Karpas-422 (cell line): ENCODE results near the gene ZNF775. TPM values are rescaled to one million over a fixed set of nuclear protein-coding genes. Genes with fewer than 3 reads are reported as not detected.

ENCODE experiments used
- DNase-seq: peaks from one replicate; pipeline ENCODE4 v3.0.0-alpha.2; 2015
- H2AFZ ChIP-seq: fragments of 200-600 bp; sonication (generic); 2 replicates; pipeline ENCODE4 v1.6.1; 2014; ENCODE audit warnings: antibody characterized with exemption, low read length, mixed read lengths
- H3K27ac ChIP-seq: fragments of 200-600 bp; sonication (generic); 2 replicates; pipeline ENCODE4 v1.5.1; 2014; ENCODE audit warnings: mild to moderate bottlenecking, low read length, moderate library complexity
- H3K27me3 ChIP-seq: fragments of 200-600 bp; sonication (generic); 2 replicates; pipeline ENCODE4 v1.6.1; 2014; ENCODE audit warnings: low read length, mixed read lengths
- H3K36me3 ChIP-seq: fragments of 200-600 bp; sonication (generic); 2 replicates; pipeline ENCODE4 v1.6.1; 2014; ENCODE audit warnings: low read length, mixed read lengths; ENCODE audit not compliant: insufficient read depth
- H3K4me1 ChIP-seq: fragments of 200-600 bp; sonication (generic); 2 replicates; pipeline ENCODE4 v1.6.1; 2014; ENCODE audit warnings: mild to moderate bottlenecking, low read length, mixed read lengths
- H3K4me2 ChIP-seq: fragments of 200-600 bp; sonication (generic); 2 replicates; pipeline ENCODE4 v1.6.1; 2014; ENCODE audit warnings: low read length, low read depth, mild to moderate bottlenecking; ENCODE audit not compliant: poor library complexity, severe bottlenecking
- H3K4me3 ChIP-seq: fragments of 200-600 bp; sonication (generic); 2 replicates; pipeline ENCODE4 v1.5.1; 2014; ENCODE audit warnings: mild to moderate bottlenecking, antibody characterized with exemption, low read length, mixed read lengths
- H3K79me2 ChIP-seq: fragments of 200-600 bp; sonication (generic); 2 replicates; pipeline ENCODE4 v1.6.1; 2014; ENCODE audit warnings: mild to moderate bottlenecking, low read length, mixed read lengths
- H3K9ac ChIP-seq: fragments of 200-600 bp; sonication (generic); 2 replicates; pipeline ENCODE4 v1.6.0; 2014; ENCODE audit warnings: low read length
- H3K9me2 ChIP-seq: fragments of 200-600 bp; sonication (generic), shearing (Covaris generic); replicated peaks from 2 replicates; pipeline ENCODE4 v1.6.0; 2014; ENCODE audit warnings: mild to moderate bottlenecking, low read length, moderate library complexity; ENCODE audit not compliant: insufficient read depth
- H3K9me3 ChIP-seq: fragments of 300-700, 200-600 bp; sonication (generic); 2 replicates; pipeline ENCODE4 v1.6.1; 2014; ENCODE audit warnings: low read length, mixed read lengths
- H4K20me1 ChIP-seq: fragments of 200-600 bp; sonication (generic); 2 replicates; pipeline ENCODE4 v1.6.1; 2014; ENCODE audit warnings: mild to moderate bottlenecking, antibody characterized with exemption, low read length, low read depth; ENCODE audit not compliant: insufficient read depth
- total RNA-seq: library from RNA; depleted of rRNA; stranded (reverse); fragments of >200 nt; shearing (Covaris generic); gene quantifications from 2 replicates; pipeline ENCODE4 v1.2.3, GENCODE V29; 2014; ENCODE audit warnings: low replicate concordance

The ZNF775 gene
- total RNA-seq, 1 experiment from 2014 or later, result 1.5 TPM

DNA sequence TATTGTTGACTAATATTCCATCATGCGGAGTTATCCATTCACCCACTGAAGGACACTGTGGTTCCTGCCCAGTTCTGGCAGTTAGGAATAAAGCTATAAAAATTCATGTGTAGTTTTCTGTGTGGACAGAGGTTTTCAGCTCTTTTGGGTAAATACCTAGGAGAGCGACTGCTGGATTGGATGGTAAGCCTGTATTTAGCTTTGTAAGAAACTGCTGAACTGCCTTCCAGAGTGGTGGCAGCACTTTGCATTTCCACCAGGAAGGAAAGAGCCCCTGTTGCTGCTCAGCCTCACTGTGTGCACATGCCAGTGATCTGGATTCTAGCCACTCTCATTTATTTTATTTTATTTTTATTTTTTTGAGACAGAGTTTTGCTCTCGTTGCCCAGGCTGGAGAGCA is 14.2 kb downstream of the ZNF775 start:
- DNase-seq, result no peak
- Histone ChIP-seq H3K79me2 (no peaks in the 10 kb centered on the region), H4K20me1 (peaks cover 4% of the 10 kb centered on the region; the same call in 1 of the 2 replicates), H3K9me2 (no peaks in the 10 kb centered on the region), H3K9me3 (no peaks in the 10 kb centered on the region), H3K4me2 (no peak overlapping the region), H3K36me3 (no peaks in the 10 kb centered on the region), H2AFZ (no peak overlapping the region), H3K27ac (no peak overlapping the region), H3K4me3 (no peak overlapping the region), H3K9ac (no peak overlapping the region), H3K27me3 (no peaks in the 10 kb centered on the region), H3K4me1 (no peaks in the 10 kb centered on the region)

DNA sequence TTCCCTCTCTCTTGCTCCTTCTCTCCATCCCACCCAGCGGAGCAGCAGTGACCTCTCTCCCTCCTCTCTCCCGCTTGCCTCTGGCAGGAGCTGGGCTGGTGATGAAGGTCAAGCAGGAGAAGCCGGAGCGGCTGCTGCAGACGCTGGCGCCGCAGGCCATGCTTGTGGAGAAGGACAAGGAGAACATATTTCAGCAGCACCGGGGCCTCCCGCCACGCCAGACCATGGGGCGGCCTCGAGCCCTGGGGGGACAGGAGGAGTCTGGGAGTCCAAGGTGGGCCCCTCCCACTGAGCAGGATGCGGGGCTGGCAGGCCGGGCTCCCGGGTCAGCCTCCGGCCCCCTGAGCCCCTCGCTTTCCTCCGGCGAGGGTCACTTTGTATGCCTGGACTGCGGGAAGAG is 17.3 kb downstream of the ZNF775 start:
- Histone ChIP-seq H3K36me3 (no peaks in the 10 kb centered on the region), H3K9me3 (no peaks in the 10 kb centered on the region), H3K9me2 (no peaks in the 10 kb centered on the region), H3K27ac (no peak overlapping the region), H2AFZ (no peak overlapping the region), H3K79me2 (no peaks in the 10 kb centered on the region), H3K27me3 (no peaks in the 10 kb centered on the region), H3K4me1 (no peaks in the 10 kb centered on the region), H3K4me2 (no peak overlapping the region), H3K9ac (no peak overlapping the region), H3K4me3 (no peak overlapping the region), H4K20me1 (peaks cover 4% of the 10 kb centered on the region; the same call in 1 of the 2 replicates)
- no peak for DNase-seq

DNA sequence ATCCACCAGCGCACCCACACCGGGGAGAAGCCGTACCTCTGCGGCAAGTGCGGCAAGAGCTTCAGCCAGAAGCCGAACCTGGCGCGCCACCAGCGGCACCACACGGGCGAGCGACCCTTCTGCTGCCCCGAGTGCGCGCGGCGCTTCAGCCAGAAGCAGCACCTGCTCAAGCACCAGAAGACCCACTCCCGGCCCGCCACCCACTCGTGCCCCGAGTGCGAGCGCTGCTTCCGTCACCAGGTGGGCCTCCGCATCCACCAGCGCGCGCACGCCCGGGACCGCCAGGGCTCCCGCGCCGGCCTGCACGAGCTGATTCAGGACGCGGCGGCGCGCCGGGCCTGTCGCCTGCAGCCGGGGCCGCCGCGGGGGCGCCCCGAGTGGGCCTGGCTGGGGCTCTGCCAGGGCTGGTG is 17.7 kb downstream of the ZNF775 start:
- no peak overlapping the region for H2AFZ ChIP-seq
- no peaks in the 10 kb centered on the region for H3K4me1 ChIP-seq
- no peaks in the 10 kb centered on the region for H3K27me3 ChIP-seq
- DNase-seq, result no peak
- no peaks in the 10 kb centered on the region for H3K36me3 ChIP-seq
- H3K9me2 ChIP-seq, result no peaks in the 10 kb centered on the region
- no peaks in the 10 kb centered on the region for H3K9me3 ChIP-seq
- no peak overlapping the region for H3K27ac ChIP-seq
- peaks cover 4% of the 10 kb centered on the region; the same call in 1 of the 2 replicates for H4K20me1 ChIP-seq
- H3K4me2 ChIP-seq, result no peak overlapping the region
- H3K79me2 ChIP-seq, result no peaks in the 10 kb centered on the region
- H3K4me3 ChIP-seq, result no peak overlapping the region
- no peak overlapping the region for H3K9ac ChIP-seq

DNA sequence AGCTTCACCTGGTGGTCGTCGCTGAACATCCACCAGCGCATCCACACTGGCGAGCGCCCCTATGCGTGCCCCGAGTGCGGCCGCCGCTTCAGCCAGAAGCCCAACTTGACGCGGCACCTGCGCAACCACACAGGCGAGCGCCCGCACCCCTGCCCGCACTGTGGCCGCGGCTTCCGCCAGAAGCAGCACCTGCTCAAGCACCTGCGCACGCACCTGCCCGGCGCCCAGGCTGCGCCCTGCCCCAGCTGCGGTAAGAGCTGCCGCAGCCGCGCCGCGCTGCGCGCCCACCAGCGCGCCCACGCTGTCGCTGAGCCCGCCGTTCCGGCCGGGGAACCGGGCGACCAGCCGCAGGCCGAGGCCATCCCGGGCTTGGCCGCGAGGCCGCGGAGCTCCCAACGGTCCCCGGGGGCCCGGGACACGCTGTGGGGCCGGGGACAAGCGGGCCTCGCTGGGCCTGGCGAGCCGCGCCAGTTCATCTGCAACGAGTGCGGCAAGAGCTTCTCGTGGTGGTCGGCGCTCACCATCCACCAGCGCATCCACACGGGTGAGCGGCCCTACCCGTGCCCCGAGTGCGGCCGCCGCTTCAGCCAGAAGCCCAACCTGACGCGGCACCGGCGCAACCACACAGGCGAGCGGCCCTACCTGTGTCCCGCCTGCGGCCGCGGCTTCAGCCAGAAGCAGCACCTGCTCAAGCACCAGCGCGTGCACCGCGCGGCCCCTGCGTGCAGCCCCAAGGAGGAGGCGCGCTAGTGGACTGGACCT is 18.4 kb downstream of the ZNF775 start:
- H3K4me2 ChIP-seq, result no peak overlapping the region
- H2AFZ ChIP-seq, result no peak overlapping the region
- H3K79me2 ChIP-seq, result no peaks in the 10 kb centered on the region
- H3K9me2 ChIP-seq, result no peaks in the 10 kb centered on the region
- no peaks in the 10 kb centered on the region for H3K27me3 ChIP-seq
- H4K20me1 ChIP-seq, result peaks cover 4% of the 10 kb centered on the region; the same call in 1 of the 2 replicates
- H3K4me1 ChIP-seq, result no peaks in the 10 kb centered on the region
- no peak overlapping the region for H3K27ac ChIP-seq
- no peaks in the 10 kb centered on the region for H3K9me3 ChIP-seq
- H3K4me3 ChIP-seq, result no peak overlapping the region
- no peak overlapping the region for H3K9ac ChIP-seq
- no peak for DNase-seq
- no peaks in the 10 kb centered on the region for H3K36me3 ChIP-seq

DNA sequence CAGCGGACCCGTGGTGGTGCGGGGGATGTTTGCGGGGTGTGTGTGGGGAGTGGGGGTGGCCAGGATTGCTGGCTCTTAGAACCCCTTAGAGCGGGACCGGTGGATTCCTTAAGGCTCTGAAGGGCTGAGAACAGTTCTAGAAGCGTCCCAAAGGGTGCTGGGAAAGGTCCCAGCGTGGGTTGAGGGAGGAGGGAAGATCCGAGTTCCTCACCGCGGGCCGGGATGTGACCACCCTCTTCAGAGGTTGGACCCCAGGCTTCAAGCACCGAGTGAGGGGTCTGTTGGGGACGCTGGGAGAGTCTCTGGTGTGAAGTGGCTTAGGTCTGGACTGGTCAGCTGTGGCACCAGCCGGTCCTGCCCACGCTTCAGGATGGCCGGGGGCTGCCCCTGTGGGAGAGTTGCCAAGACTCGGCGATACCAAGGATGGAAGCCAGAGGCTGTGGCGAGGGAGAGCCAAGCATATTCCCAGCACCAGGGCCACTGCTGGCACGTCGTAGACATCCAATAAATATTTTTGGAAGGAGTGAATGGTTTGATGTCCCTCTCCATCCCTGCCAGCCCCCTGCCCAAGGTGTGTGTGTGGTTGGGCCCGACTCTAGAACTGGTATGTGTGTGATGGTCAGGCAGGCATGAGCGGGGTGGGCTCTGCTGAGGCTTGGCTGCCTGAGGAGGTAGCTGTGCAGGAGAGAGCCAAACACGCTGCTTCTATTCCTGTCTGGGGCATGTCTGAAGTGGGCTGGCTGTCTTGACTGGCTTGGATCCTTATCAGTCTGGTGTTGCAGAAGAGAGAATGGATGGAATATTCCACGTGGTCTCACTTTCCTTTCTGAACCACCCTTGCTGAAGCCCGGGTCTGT is 19.2 kb downstream of the ZNF775 start:
- peaks cover 4% of the 10 kb centered on the region; the same call in 1 of the 2 replicates for H4K20me1 ChIP-seq
- no peak overlapping the region for H3K27ac ChIP-seq
- H3K9ac ChIP-seq, result no peak overlapping the region
- no peak for DNase-seq
- H3K79me2 ChIP-seq, result no peaks in the 10 kb centered on the region
- no peak overlapping the region for H3K4me3 ChIP-seq
- no peaks in the 10 kb centered on the region for H3K4me1 ChIP-seq
- no peaks in the 10 kb centered on the region for H3K9me2 ChIP-seq
- H3K9me3 ChIP-seq, result no peaks in the 10 kb centered on the region
- H3K4me2 ChIP-seq, result no peak overlapping the region
- H2AFZ ChIP-seq, result no peak overlapping the region
- H3K27me3 ChIP-seq, result no peaks in the 10 kb centered on the region
- no peaks in the 10 kb centered on the region for H3K36me3 ChIP-seq

DNA sequence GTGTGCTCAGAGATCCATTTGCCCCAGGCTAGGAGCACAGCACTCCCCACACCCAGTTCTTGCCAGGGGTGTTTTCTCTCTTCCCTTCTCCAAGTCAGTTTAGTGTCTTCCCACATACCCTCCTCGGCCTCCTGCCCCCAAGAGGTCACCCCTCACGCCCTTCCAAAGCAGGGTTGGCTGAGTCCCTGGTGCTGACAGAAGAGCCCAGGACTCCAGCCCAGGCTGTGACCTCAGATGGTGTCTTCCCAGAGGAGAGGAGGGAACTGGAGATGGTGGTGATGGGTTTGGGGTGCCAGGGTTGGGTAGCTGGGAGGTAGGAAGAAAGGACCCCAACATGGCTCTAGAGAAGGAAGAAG is 19.8 kb downstream of the ZNF775 start:
- Histone ChIP-seq H3K27me3 (no peaks in the 10 kb centered on the region), H3K79me2 (no peaks in the 10 kb centered on the region), H3K4me2 (no peak overlapping the region), H3K4me3 (no peak overlapping the region), H3K9ac (no peak overlapping the region), H3K4me1 (peaks cover 4% of the 10 kb centered on the region), H4K20me1 (peaks cover 4% of the 10 kb centered on the region; the same call in 1 of the 2 replicates), H3K27ac (no peak overlapping the region), H3K9me3 (no peaks in the 10 kb centered on the region), H3K36me3 (no peaks in the 10 kb centered on the region), H2AFZ (no peak overlapping the region), H3K9me2 (no peaks in the 10 kb centered on the region)
- no peak for DNase-seq

DNA sequence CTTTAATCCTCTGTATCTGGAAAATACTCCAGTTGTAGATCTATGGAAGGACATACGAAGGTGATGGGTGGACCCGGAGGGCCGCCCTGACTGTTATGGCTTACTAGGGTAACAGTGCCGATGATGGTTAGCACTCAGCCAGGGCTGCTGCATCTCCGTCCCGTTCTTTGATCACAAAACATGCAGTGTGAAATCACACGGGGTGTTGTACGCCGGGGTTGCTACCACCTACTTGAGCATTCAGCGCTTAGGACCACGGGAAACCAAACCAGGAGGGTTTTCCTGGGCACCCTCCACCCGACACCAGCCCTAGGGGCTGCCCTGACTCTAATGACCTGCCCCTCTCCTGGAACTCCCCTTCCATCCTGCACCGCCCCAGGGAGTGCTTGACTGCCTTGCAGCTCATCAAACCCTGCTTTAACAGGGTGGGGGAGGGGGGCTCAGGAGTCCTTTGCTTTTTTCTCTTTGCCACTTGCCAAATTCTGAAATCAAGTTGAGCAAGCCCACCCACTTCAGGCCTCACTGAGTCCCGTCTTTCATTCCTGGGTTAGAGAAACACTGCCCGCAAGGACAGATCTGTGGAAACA is 20.4 kb downstream of the ZNF775 start:
- H3K4me1 ChIP-seq, result peaks cover 10% of the 10 kb centered on the region

More for the DNA sequence above, 20.4 kb downstream of the ZNF775 start:
- Histone ChIP-seq H3K9me2 (no peaks in the 10 kb centered on the region), H3K27ac (no peak overlapping the region), H3K4me3 (no peak overlapping the region), H3K27me3 (no peaks in the 10 kb centered on the region), H3K9me3 (no peaks in the 10 kb centered on the region), H4K20me1 (peaks cover 4% of the 10 kb centered on the region; the same call in 1 of the 2 replicates), H3K36me3 (no peaks in the 10 kb centered on the region), H3K79me2 (no peaks in the 10 kb centered on the region), H3K9ac (no peak overlapping the region), H3K4me2 (no peak overlapping the region), H2AFZ (no peak overlapping the region)
- DNase-seq, result no peak
